HG02852 (cell line): ENCODE data around the gene GSTM5.
"Not testable (repeated sequence)": the region's sequence is repeated elsewhere in the genome, so short reads cannot be mapped to it uniquely, and the experiment has no call there.

Experiments
- ATAC-seq: cut with Tn5 transposase; IDR thresholded peaks from one replicate; pipeline ENCODE4 v1.9.1; 2021; ENCODE audit warnings: mild to moderate bottlenecking, moderate library complexity; ENCODE audit not compliant: unreplicated experiment

The GSTM5 gene

DNA sequence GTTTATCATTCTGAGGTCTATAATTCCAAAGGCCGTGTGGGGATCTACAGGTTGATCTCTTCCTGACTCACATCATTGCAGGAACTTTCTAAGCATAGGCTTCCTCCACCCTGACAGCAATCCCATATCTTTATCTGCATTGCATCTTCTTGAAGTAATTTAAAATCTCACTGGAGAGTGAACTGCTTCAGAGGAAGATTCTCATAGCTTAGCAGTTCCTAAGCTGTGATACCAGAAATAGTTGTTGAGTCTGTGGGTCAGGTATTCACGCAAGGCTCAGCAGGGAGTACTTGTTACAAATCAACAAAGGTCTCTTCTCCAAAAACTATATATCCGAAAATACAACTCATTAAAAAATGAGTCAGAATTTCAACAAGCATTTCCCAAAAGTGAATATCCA is 16.9 kb upstream of the GSTM5 start:
- ATAC-seq = not testable (repeated sequence)

DNA sequence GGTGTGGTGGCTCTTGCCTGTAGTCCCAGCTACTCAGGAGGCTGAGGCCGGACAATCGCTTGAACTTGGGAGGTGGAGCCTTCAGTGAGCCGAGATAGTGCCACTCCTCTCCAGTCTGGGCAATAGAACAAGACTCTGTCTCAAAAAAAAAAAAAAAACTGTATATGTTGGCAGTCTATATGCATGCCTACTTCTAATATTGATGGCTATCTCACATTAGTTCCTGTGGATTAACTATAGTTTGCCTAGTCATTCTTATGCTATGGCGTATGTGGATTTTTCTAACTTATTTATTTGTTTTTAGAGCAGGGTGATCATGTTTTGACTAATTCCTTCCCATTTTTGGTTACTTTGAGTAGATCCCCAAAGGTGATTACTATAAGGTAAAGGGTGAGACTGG is 15.0 kb upstream of the GSTM5 start:
- ATAC-seq = no peak

DNA sequence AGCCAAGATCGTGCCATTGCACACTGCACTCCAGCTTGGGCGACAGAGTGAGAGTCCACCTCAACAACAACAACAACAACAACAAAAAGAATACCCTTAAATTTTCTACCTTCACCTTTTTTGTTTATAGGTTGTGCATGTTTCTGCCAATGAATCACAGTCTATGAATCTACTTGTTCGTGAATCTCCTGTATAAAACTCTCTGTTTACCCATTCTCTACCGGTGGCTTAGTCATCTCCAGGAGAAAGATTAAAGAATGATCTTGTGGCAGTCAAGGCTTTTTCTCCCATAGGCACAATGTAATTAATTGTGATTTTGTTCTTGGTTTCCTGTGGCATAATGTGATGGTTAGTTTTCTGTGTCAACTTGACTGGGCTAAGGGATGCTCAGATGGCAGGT is 14.2 kb upstream of the GSTM5 start:
- ATAC-seq = not testable (repeated sequence)

DNA sequence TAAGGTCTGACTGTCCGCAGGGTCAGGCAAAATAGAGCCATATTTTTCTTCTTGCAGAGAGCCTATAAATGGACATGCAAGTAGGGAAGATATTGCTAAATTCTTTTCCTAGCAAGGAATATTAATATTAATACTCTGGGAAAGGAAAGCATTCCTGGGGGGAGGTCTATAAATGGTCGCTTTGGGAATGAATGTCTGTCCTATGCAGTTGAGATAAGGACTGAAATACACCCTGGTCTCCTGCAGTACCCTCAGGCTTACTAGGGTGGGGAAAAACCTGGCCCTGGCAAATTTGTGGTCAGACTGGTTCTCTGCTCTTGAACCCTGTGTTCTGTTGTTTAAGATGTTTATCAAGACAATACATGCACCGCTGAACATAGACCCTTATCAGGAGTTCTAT is 9.1 kb upstream of the GSTM5 start:
- ATAC-seq = not testable (repeated sequence)

DNA sequence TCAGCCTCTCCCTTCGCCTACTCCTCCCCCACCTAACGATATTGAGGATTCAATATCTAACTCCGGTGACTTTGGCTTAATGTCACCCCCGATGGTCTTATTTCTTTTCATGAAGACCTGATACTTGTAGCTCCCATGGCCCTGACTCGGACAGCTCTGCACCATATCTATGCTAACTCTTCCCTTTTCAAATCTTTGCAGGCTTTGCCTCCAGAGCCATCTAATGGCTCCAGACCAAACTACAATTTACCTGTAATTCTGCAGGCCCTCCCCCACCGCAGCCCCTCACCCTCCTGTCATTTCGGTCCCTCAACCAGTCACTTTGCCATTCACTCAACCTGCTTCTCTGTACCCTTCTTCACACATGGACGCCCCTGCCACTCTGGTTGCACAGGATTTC is 7.9 kb upstream of the GSTM5 start:
- no peak for ATAC-seq

DNA sequence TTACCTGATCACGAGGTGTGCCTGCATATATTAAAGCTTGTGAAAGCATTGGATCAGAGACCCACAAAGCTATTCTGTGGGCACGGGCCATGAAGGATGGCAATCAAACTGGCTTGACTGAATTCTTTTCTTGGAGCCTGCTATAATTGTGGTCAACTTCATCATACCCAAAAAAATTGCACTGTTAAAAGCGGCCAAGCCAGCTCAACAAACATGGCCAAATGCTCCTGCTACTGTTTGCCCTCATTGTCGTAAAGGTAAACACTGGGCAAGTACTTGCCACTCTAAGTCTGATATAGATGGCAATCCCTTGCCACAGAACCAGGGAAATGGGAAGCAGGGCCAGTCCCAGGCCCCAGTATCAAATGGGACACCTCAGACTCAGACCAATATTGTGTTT is 6.6 kb upstream of the GSTM5 start:
- no peak for ATAC-seq

DNA sequence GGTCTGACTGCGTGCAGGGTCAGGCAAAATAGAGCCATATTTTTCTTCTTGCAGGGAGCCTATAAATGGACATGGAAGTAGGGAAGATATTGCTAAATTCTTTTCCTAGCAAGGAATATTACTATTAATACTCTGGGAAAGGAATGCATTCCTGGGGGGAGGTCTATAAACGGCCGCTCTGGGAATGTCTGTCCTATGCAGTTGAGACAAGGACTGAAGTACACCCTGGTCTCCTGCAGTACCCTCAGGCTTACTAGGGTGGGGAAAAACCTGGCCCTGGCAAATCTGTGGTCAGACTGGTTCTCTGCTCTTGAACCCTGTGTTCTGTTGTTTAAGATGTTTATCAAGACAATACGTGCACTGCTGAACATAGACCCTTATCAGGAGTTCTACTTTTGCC is 3.1 kb upstream of the GSTM5 start:
- ATAC-seq = not testable (repeated sequence)

DNA sequence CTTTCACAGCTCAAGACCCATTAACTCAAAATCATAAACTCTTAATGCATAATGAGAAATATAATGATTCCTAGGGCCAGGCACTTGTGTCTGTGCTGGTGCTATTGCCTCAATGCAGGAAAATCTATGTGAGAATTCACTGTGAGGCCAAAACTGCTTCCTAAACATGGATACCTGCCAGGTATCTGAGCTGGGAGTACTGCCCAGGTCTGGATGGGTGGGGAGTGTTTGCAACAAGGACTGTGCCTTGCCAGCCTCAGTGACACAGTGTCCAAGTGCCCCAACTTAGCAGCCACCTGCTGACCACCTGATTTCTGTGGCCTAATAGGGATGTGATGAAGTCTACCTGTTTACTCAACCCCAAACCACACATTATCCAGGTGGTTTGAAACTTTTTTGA is 2.2 kb upstream of the GSTM5 start:
- not testable (repeated sequence) for ATAC-seq

DNA sequence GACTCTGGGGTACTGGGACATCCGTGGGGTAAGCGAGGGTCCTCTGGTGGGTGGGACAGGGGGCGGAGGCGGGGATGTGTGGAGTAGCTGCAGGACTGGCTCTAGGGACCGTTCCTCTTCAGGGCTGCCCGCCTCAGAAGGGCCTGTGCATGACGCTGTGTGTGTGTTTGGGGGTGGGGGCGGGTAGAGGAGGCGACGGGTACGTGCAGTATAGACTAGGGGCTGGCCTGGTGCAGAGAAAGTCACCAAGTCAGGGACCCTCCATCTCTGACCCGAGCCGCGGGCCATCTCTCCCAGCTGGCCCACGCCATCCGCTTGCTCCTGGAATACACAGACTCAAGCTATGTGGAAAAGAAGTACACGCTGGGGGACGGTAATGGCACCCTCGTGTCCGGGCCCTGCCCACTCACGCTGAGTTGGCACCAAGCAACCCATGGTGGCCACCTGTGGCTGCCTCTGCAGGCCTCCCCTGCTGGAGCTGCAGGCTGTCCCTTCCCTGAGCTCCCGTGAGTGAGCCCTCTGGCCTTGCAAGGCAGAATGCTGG is 342 bp downstream of the GSTM5 start:
- ATAC-seq = no peak

DNA sequence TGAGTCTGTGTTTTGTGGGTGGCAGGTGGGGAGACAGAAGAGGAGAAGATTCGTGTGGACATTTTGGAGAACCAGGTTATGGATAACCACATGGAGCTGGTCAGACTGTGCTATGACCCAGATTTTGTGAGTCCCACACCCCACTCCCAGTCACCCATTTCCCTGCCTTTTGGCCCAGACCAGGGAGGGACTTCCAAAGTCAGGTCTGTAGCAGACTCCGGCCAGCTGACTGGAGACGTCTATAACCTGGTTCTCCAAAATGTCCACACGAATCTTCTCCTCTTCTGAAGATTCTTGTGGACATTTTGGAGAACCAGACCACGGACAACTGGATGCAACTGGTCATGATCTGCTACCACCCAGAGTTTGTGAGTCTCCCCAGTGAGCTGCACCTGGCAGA is 1.6 kb downstream of the GSTM5 start:
- ATAC-seq = no peak

DNA sequence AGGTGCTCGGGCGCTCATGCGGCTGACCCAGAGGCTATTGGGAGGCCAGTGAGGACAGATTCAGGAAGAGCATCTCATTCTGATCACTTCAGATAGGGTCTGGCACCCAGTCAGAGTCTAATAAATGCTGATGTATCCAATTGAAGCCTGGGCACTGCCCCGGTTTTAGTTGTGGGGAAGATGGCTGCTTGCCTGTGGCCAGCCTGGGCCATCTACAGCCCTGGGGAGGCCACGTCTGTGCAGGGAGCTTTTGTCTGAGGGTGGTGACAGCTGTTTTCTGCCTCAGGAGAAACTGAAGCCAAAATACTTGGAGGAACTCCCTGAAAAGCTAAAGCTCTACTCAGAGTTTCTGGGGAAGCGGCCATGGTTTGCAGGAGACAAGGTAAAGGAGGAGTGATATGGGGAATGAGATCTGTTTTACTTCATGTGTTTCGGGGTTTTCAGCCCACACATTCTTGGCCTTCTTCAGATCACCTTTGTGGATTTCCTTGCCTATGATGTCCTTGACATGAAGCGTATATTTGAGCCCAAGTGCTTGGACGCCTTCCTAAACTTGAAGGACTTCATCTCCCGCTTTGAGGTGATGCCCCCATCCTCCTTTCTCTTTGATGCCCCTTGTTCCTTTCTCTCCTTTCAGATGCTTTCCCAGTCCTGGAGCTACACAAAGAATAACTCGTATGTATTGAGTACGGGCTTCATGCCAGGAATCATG is 2.8 kb downstream of the GSTM5 start:
- ATAC-seq = no peak

DNA sequence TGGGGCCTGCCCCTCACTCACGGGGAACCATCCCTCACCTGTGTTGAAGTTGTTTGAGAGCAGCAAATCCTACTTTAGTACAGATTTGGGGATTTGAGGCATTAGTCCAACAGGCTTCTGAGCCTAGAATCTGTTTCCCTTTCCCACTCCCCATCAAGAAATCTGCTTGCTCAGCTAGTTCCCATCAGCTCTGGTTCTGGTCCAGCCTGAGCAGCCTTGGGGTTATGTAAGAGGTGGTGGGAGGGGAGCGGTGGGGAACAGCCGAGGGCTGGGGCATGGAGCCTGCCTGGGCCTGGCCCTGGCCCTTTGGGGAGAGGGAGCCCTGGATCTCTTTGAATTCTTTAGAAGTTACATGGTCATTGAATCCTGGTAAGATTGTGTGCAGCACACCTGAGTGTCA is 4.1 kb downstream of the GSTM5 start:
- no peak for ATAC-seq

DNA sequence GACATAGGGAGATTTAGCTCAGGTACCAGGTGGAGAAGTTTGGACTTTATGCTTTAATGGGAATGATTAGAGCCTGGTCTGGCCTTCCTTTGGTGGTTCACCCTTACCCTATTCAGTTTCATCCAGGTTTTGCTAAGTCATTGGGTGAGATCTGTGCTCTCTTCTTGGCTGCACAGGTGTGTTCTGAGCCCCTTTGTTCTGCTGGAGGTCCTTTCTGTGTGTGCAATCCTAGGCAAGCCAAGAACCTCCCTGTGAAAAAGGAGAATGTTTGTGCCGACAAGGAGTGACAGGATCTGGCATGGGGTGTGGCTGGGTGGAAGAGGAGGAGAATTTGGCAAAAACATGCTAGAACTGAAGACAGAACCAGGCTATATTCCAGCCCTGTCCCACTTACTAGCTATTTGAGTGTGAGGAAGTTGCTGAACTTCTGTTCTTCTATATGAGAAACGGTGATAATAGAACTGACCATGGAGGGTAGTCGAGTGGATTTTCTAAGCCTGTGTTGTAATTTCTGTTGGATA is 4.6 kb downstream of the GSTM5 start:
- no peak for ATAC-seq

DNA sequence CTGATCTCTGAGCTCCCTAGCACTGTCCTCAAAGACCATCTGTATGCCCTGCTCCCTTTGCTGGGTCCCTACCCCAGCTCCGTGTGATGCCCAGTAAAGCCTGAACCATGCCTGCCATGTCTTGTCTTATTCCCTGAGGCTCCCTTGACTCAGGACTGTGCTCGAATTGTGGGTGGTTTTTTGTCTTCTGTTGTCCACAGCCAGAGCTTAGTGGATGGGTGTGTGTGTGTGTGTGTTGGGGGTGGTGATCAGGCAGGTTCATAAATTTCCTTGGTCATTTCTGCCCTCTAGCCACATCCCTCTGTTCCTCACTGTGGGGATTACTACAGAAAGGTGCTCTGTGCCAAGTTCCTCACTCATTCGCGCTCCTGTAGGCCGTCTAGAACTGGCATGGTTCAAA is 5.7 kb downstream of the GSTM5 start:
- no peak for ATAC-seq

DNA sequence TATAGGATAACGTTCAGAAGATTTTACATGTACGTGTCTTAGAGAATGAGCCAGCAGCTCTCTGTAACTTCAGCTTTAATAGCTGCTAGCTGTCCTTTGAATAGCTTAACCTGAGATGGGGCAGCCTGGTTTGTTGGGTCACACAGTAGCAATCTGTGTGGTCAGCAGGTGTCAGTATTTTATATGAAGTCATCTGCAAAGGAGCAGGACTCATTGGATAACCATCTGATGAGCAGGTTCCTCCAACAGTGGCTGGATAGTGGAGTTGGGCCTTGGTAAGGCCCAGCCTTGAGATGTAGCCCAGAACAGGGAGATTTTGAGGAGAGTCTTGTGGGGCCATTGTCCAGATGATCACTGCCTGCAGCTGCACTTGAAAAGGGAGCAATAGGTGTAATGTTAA is 6.4 kb downstream of the GSTM5 start:
- ATAC-seq = no peak

DNA sequence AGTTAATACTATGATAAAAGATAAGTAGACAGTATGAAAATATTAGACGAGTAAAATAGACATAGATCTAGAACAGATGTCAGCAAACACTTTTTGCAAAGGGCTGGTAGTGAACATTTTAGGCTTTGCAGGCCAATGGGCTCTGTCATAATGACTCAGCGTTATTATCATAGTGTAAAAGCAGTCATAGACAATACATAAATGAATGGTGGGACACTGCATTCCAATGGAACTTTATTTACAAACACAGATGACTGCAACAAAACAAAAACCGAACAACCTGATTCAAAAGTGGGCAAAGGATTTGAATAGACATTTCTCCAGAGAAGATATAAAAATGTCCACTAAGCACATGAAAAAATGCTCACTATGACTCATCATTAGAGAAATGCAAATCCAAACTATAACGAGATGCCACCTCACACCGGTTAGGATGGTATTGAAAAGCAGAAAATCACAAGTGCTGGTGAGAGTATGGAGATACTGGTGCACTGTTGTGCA is 7.3 kb downstream of the GSTM5 start:
- no peak for ATAC-seq

DNA sequence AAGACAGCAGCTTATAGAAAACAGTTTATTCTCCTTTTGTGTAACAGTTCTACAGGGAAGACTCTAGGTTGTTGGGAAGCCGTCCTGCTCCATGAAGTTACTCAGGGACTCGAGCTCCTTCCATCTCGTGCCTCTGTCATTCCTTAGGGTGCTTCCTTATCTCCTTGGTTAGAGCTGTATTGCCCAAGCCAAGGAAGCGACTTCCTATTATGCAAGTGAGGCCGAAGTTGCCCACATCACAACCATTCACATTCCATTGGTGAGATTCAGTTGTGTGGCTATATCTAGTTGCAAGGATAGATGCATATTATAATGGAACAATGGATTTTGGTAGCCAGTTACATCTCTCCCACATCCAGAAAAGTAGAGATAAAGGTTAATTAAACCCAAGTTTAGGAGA is 9.0 kb downstream of the GSTM5 start:
- no peak for ATAC-seq

DNA sequence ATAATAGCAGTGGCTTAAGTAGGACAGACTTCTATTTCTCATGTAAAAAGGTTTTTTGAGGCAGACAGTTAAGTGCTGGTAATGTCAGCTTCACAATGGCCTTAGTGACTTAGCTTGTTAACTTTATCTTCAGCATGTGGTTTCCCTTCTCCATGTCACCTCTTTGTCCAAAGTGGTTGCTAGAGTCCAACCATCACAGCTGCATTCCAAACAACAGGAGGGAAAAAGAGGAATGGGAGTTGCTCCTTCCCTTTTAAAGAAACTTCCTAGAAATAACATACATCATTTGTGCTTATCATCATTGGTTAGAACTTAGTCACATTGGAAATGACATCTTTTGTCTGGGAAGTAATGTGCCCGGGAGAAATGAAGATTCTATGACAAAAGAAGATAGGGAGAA is 9.9 kb downstream of the GSTM5 start:
- no peak for ATAC-seq

DNA sequence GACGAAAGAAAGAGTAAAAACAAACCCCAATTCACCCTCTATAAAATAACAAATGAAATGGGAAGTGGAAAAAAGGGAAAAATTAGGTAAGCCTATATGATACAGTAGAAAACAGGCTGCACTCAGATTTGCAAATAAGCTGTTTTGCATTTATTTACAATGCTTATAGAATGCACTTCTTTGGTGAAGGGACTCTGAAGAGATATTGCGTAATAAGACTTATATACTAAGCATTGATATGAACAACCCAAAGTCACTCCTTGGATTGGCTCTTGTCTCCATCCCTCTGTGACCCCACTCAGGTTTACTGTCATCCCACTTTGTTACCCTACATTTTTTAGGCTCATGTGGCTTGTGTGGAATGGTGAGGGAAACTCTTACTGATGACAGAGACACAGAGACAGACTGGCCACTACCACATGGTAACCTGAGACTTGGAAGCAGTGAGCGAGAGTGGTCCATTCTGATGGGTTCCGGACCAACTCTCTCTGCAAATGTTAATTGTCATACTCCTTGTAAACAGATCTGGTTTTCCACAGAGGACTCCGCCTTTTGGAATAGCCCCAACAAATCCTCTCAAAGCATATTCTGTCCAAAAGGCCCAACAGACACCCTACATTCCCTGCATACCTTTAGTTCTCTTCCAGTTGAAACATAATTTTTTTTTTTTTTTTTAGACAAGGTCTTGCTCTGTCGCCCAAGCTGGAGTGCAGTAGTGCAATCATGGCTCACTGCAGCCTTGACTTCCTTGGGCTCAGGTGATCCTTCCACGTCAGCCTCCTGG is 11.0 kb downstream of the GSTM5 start:
- ATAC-seq = no peak

DNA sequence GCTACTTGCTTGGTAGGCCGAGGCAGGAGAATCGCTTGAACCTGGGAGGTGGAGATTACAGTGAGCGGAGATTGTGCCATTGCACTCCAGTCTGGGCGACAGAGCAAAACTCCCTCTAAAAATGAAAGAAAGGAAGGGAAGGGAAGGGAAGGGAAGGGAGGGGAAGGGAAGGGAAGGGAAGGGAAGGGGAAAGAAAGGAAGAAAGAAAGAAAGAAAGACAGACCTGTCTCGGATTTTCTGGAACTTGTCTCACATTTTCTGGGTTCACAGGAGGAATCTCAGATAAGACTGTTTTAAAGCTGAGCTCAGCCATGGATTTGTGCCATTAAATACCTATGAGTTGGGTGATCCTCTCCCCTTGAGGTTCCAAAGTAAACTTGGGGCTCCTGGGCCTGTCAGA is 12.9 kb downstream of the GSTM5 start:
- no peak for ATAC-seq

DNA sequence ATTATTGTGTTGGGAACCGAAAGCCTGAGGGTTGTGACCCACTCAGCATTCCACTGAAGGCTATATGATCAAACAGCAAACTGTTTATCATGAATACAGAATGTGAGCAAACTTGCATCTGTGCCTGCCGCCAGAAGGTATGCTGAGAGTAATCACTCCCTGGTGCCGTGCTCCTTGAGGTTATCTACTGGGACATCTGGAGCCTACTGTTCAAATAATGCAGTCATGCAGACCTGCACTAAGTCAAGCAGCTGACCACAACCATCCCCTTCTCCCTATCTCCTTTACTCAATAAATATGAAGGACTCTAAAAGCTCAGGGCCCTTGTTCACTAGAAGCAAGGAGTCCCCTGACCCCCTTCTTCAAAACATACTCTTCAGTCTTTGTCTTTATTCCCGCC is 13.5 kb downstream of the GSTM5 start:
- no peak for ATAC-seq

DNA sequence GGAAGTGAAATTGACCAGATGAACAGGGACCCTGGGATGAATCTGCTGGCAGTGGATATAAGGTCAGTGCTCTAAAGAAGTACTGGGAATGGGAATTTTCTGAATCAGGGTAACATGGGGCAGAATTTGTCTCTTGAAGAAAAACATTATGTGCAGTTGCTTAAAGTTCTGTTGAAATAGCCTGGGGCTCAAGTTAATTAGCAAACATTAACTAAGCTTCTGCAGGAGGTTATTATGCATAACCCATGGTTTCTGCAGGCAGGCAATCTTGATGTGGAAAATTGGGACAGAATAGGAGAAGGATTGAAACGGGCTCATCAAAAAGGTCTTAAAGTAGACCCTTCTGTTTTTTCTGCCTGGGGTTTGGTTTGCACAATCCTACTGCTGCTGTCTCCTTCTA is 14.0 kb downstream of the GSTM5 start:
- no peak for ATAC-seq
